ENCODE measurements around the gene SLC66A2.

DNA sequence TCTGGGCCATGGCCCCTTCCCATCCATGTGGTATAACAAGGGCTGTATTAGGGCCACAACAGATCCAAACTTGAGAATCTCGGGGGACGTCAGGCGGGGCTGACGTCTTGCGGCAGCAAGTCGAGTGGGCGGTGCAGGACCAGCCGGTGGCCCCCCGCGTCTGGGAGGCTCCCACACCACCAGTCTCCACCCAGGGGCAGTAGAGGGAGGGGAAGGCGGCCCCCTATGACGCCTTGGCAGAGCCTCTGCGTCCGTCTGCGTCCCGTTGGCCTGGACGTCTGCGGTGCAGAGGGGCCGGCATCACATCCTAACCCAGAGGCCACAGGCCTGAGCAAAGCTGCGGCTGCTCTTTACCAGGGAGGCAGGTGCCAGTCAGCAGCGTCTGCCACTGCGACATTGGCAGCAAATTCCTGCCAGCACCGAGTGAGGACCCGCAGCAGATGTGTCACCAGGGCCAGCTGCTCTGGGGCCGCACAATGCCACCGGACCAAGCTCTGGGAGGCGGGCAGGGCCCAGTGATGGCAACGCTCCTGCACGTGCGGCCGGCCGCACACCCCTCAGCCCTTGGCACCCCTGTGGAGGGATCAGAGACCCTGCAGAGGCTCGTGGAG lies 79.9 kb downstream of the SLC66A2 start:
- TF ChIP-seq, protein P1, sequence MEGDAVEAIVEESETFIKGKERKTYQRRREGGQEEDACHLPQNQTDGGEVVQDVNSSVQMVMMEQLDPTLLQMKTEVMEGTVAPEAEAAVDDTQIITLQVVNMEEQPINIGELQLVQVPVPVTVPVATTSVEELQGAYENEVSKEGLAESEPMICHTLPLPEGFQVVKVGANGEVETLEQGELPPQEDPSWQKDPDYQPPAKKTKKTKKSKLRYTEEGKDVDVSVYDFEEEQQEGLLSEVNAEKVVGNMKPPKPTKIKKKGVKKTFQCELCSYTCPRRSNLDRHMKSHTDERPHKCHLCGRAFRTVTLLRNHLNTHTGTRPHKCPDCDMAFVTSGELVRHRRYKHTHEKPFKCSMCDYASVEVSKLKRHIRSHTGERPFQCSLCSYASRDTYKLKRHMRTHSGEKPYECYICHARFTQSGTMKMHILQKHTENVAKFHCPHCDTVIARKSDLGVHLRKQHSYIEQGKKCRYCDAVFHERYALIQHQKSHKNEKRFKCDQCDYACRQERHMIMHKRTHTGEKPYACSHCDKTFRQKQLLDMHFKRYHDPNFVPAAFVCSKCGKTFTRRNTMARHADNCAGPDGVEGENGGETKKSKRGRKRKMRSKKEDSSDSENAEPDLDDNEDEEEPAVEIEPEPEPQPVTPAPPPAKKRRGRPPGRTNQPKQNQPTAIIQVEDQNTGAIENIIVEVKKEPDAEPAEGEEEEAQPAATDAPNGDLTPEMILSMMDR (IDR thresholded peaks at IDR 0.05 in 8 of 11, conservative IDR thresholded peaks at IDR 0.05 in 3 of 11), result no peak
- TF ChIP-seq POLR2AphosphoS5 (IDR thresholded peaks at IDR 0.05), result no peak
